Ishikawa (cell line): Measurements from ENCODE around the gene SORBS2.

Experiments
- CEBPB ChIP-seq: IDR thresholded peaks from 2 replicates; pipeline ENCODE4 v1.6.1; 2012
- CREB1 ChIP-seq: IDR thresholded peaks from 2 replicates; pipeline ENCODE4 v1.6.1; 2012; ENCODE audit warnings: low read depth
- EGR1 ChIP-seq: IDR thresholded peaks from 2 replicates; pipeline ENCODE4 v1.6.1; 2012
- EP300 ChIP-seq: IDR thresholded peaks from 2 replicates; pipeline ENCODE4 v1.6.1; 2012; ENCODE audit warnings: borderline replicate concordance
- FOXM1 ChIP-seq: IDR thresholded peaks from 2 replicates; pipeline ENCODE4 v1.6.1; 2012; ENCODE audit warnings: low read depth, borderline replicate concordance
- NFIC ChIP-seq: IDR thresholded peaks from 2 replicates; pipeline ENCODE4 v1.6.1; 2012
- RAD21 ChIP-seq: IDR thresholded peaks from 2 replicates; pipeline ENCODE4 v1.6.1; 2012; ENCODE audit warnings: low read depth
- TAF1 ChIP-seq: IDR thresholded peaks from 2 replicates; pipeline ENCODE4 v1.6.1; 2012; ENCODE audit warnings: low read depth, mild to moderate bottlenecking
- TCF12 ChIP-seq: IDR thresholded peaks from 2 replicates; pipeline ENCODE4 v1.6.1; 2012; ENCODE audit warnings: low read depth
- TEAD4 ChIP-seq: IDR thresholded peaks from 2 replicates; pipeline ENCODE4 v1.6.1; 2012
- YY1 ChIP-seq: IDR thresholded peaks from 2 replicates; pipeline ENCODE4 v1.6.1; 2012; ENCODE audit warnings: low read depth
- ZBTB7A ChIP-seq: IDR thresholded peaks from 2 replicates; pipeline ENCODE4 v1.6.1; 2012; ENCODE audit warnings: low read depth
- TF ChIP-seq, protein P1 (sequence below): IDR thresholded peaks from 2 replicates; pipeline ENCODE4 v1.6.1; 2012; ENCODE audit warnings: low read depth, mild to moderate bottlenecking
- TF ChIP-seq, protein P2 (sequence below): IDR thresholded peaks from 2 replicates; pipeline ENCODE4 v1.6.1; 2012
- TF ChIP-seq, protein P3 (sequence below): IDR thresholded peaks from 2 replicates; pipeline ENCODE4 v1.6.1; 2012

SORBS2 gene

DNA sequence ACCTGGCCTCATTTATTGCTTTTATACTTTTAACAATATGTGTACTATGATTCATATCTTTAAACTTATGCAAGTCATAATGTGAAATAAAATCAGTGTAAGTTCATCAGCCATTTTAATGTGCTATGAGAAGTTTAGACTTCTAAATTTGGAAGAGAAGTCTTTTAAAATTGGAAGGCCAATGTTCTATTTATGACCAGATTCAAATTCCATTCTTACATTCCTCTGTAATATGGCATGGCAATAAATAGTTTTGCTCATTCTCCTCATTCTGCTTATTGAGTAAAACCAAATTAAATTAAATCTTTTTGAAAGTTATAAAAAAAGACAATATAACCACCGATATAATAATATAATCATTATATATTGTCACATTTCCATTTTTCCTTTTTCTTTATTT is 126.2 kb downstream of the SORBS2 start:
- TF ChIP-seq FOXM1 = no peak
- TF ChIP-seq, protein P1, sequence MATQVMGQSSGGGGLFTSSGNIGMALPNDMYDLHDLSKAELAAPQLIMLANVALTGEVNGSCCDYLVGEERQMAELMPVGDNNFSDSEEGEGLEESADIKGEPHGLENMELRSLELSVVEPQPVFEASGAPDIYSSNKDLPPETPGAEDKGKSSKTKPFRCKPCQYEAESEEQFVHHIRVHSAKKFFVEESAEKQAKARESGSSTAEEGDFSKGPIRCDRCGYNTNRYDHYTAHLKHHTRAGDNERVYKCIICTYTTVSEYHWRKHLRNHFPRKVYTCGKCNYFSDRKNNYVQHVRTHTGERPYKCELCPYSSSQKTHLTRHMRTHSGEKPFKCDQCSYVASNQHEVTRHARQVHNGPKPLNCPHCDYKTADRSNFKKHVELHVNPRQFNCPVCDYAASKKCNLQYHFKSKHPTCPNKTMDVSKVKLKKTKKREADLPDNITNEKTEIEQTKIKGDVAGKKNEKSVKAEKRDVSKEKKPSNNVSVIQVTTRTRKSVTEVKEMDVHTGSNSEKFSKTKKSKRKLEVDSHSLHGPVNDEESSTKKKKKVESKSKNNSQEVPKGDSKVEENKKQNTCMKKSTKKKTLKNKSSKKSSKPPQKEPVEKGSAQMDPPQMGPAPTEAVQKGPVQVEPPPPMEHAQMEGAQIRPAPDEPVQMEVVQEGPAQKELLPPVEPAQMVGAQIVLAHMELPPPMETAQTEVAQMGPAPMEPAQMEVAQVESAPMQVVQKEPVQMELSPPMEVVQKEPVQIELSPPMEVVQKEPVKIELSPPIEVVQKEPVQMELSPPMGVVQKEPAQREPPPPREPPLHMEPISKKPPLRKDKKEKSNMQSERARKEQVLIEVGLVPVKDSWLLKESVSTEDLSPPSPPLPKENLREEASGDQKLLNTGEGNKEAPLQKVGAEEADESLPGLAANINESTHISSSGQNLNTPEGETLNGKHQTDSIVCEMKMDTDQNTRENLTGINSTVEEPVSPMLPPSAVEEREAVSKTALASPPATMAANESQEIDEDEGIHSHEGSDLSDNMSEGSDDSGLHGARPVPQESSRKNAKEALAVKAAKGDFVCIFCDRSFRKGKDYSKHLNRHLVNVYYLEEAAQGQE = no peak
- TF ChIP-seq EGR1 = no peak
- TF ChIP-seq, protein P2, sequence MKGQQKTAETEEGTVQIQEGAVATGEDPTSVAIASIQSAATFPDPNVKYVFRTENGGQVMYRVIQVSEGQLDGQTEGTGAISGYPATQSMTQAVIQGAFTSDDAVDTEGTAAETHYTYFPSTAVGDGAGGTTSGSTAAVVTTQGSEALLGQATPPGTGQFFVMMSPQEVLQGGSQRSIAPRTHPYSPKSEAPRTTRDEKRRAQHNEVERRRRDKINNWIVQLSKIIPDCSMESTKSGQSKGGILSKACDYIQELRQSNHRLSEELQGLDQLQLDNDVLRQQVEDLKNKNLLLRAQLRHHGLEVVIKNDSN = no peak
- no peak for TF ChIP-seq CEBPB
- no peak for TF ChIP-seq EP300
- TF ChIP-seq TAF1 = no peak
- no peak for TF ChIP-seq TCF12
- TF ChIP-seq CREB1 = no peak
- no peak for TF ChIP-seq NFIC
- no peak for TF ChIP-seq TEAD4
- TF ChIP-seq, protein P3, sequence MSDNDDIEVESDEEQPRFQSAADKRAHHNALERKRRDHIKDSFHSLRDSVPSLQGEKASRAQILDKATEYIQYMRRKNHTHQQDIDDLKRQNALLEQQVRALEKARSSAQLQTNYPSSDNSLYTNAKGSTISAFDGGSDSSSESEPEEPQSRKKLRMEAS = no peak
- TF ChIP-seq YY1 = no peak
- no peak for TF ChIP-seq ZBTB7A
- no peak for TF ChIP-seq RAD21

DNA sequence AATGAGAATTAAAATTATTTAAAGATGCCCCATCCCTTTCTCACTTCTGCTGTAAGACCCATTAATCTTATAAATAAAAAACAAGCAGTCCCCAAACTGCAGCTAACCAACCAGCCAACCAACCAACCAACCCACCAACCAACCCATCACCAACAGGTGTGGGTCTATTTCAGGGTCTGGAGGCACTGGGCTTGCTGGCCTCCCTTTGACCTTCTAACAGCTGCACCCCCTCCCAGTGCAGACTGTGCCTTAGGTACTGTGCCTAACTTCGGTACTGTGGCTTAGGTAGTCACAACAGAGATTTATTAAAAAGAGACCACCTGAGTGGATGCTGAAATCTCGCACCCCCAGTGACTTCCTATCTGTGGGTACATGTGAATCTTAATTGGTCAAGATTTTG is 128.1 kb downstream of the SORBS2 start:
- TF ChIP-seq TAF1 (no peak), YY1 (no peak), TEAD4 (no peak)

DNA sequence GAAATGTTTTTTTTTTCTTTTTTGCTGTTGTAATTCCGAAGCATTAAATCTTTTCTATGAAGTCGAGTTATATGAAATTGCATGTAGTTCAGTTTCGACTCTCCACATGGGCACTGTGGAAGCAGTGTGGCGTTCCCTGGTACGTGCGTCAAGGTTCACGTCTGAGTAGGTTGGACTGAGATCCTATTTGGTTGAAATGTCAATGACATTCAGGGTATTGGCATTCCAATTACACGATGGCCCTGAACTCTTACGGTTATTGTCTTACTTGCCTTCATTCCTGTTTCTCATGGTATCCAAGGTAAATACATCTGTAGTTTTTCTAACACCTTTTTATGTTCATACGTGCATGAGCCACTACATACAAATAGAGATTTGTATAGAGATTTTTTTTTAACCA is 128.8 kb downstream of the SORBS2 start:
- TF ChIP-seq EP300 = no peak
- TF ChIP-seq CREB1 = no peak
- TF ChIP-seq EGR1 = no peak
- no peak for TF ChIP-seq TCF12
- TF ChIP-seq, protein P2 = no peak
- TF ChIP-seq TEAD4 = no peak
- TF ChIP-seq ZBTB7A = no peak
- no peak for TF ChIP-seq RAD21
- TF ChIP-seq, protein P3 = no peak
- TF ChIP-seq YY1 = no peak

DNA sequence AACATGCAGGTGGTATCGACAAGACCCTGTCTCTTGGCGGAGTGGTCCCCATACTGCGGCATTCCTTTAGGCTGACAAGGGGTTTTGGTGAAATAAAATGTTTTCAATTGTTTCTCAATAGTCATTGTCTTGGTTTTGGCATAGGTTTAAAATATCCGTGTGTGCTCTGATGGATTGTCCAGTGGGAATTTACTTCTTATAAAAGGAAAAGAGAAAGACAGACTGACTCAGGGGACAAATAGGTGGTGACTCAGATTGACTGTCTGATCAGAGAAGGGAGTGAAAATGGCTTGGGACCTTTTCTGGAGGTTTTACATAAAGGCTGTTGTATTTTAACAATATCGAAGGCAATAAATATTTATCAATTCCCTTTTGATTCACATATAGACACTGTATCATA is 129.8 kb downstream of the SORBS2 start:
- no peak for TF ChIP-seq EGR1
- TF ChIP-seq CEBPB = no peak
- no peak for TF ChIP-seq EP300
- TF ChIP-seq TAF1 = no peak

DNA sequence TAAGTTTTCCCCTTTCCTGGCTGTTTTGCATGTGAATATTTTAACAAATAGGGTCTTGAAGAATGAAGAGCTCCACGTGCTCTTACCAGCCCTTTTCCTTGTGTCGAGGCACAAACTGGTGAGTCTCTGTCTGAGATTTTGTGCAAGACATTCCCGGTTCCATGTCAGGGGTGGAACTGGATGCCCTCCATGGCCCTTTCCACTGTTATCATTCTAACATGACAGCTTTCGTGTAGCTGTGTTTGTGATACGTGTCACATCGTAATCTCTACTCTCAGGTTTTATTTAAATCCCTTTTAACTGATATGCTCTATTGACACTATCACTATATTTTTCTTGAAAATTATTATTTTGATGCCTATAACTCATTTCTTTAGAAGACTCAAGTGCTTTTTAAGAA is 130.4 kb downstream of the SORBS2 start:
- TF ChIP-seq YY1 = no peak
- TF ChIP-seq CREB1 = no peak
- no peak for TF ChIP-seq TCF12
- TF ChIP-seq, protein P1 = no peak
- no peak for TF ChIP-seq EP300
- no peak for TF ChIP-seq CEBPB
- TF ChIP-seq EGR1 = no peak
- TF ChIP-seq, protein P2 = no peak
- TF ChIP-seq, protein P3 = no peak
- no peak for TF ChIP-seq TAF1
- no peak for TF ChIP-seq ZBTB7A

DNA sequence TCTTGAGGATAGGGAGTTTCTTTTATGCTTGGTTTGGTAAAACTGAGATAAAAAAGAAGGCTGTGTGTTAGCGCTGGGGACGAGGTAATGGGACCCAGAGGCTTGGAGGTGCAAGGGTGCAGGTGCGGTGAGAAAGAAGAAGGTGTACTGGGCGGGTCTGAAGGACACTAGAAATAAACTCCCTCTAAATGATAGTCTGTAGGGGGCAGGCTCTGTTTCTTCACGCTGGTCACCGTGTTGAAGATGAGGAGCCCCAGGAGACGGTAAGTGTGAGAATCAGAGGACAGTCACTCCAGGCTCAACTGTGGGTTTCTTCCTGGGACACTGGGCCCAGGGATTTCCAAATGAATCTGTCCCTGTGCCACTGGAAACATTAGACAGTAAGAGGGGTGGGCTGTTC is 131.4 kb downstream of the SORBS2 start:
- TF ChIP-seq EGR1 = no peak
- TF ChIP-seq FOXM1 = no peak
- TF ChIP-seq, protein P2 = no peak
- TF ChIP-seq YY1 = no peak
- no peak for TF ChIP-seq CREB1
- TF ChIP-seq EP300 = no peak
- no peak for TF ChIP-seq RAD21
- TF ChIP-seq, protein P1 = no peak
- TF ChIP-seq NFIC = no peak
- no peak for TF ChIP-seq TAF1
- TF ChIP-seq, protein P3 = no peak
- TF ChIP-seq ZBTB7A = no peak
- TF ChIP-seq CEBPB = no peak
- TF ChIP-seq TEAD4 = no peak
- TF ChIP-seq TCF12 = no peak
